Keratinocyte (primary cell): ENCODE measurements around the gene ITCH. TPM values are rescaled to one million over a fixed set of nuclear protein-coding genes. Genes with fewer than 3 reads are reported as not detected.

ENCODE experiments used
- DNase-seq: peaks from one replicate; pipeline ENCODE4 v3.0.0-alpha.2; 2011; ENCODE audit warnings: low read depth, missing footprints, low spot score
- FAIRE-seq: peaks from 2 replicates; lab custom pipeline; 2011; peaks lifted over from hg19 to GRCh38; lab: Jason Lieb, UNC
- H2AFZ ChIP-seq: 2 replicates; pipeline ENCODE4 v1.6.0; 2012; ENCODE audit warnings: low read length, control low read depth, inconsistent platforms; ENCODE audit not compliant: control insufficient read depth
- H3K27ac ChIP-seq: 2 replicates; pipeline ENCODE4 v1.5.1; 2011; ENCODE audit warnings: low read length; ENCODE audit not compliant: control insufficient read depth, insufficient read depth
- H3K27me3 ChIP-seq: 3 replicates; pipeline ENCODE4 v1.6.0; 2011; ENCODE audit warnings: low read length; ENCODE audit not compliant: control insufficient read depth, insufficient read depth; ENCODE audit errors: extremely low read depth
- H3K36me3 ChIP-seq, 2 experiments: 2 replicates in 1 of 2; 3 replicates in 1 of 2; pipeline ENCODE4 v1.5.1; 2011; ENCODE audit warnings: low read length in 2 of 2, mild to moderate bottlenecking in 1 of 2; ENCODE audit not compliant: control insufficient read depth in 2 of 2, insufficient read depth in 2 of 2; ENCODE audit errors: extremely low read depth in 1 of 2
- H3K4me1 ChIP-seq: 3 replicates; pipeline ENCODE4 v1.5.1; 2011; ENCODE audit warnings: low read length; ENCODE audit not compliant: control insufficient read depth, insufficient read depth; ENCODE audit errors: extremely low read depth
- H3K4me2 ChIP-seq: 3 replicates; pipeline ENCODE4 v1.6.0; 2011; ENCODE audit warnings: low read depth, low read length; ENCODE audit not compliant: control insufficient read depth, insufficient read depth; ENCODE audit errors: extremely low read depth
- H3K4me3 ChIP-seq, 3 experiments: fragments of 200-600 bp in 1 of 3; sonication (generic) in 1 of 3; 2 replicates in 2 of 3; 3 replicates in 1 of 3; pipeline ENCODE4 v1.5.1; 2011 to 2016; ENCODE audit warnings: low read length in 3 of 3, mild to moderate bottlenecking in 3 of 3, control low read depth in 2 of 3, inconsistent platforms in 1 of 3, low read depth in 1 of 3, mixed read lengths in 1 of 3, mixed run types in 1 of 3, moderate library complexity in 1 of 3; ENCODE audit not compliant: control insufficient read depth in 2 of 3, insufficient read depth in 2 of 3; ENCODE audit errors: extremely low read depth in 1 of 3
- H3K79me2 ChIP-seq: 2 replicates; pipeline ENCODE4 v1.6.0; 2012; ENCODE audit warnings: low read length; ENCODE audit not compliant: control insufficient read depth, insufficient read depth
- H3K9ac ChIP-seq: 3 replicates; pipeline ENCODE4 v1.6.0; 2011; ENCODE audit warnings: low read length; ENCODE audit not compliant: control insufficient read depth, insufficient read depth; ENCODE audit errors: extremely low read depth
- H3K9me1 ChIP-seq: 3 replicates; pipeline ENCODE4 v1.6.0; 2011; ENCODE audit warnings: low read length; ENCODE audit not compliant: control insufficient read depth, insufficient read depth; ENCODE audit errors: extremely low read depth
- H3K9me3 ChIP-seq: 2 replicates; pipeline ENCODE4 v1.5.1; 2012; ENCODE audit warnings: low read depth, low read length; ENCODE audit not compliant: control insufficient read depth
- H4K20me1 ChIP-seq: 3 replicates; pipeline ENCODE4 v1.6.0; 2011; ENCODE audit warnings: low read length; ENCODE audit not compliant: control insufficient read depth, insufficient read depth; ENCODE audit errors: extremely low read depth
- EZH2 ChIP-seq: IDR thresholded peaks from one replicate; pipeline ENCODE4 v1.6.1; 2012; ENCODE audit warnings: inconsistent platforms, mild to moderate bottlenecking, low read length, moderate library complexity
- dilution Hi-C: fragments of 300-500 bp; cut with MboI; formaldehyde crosslinking; loops from one replicate; pipeline ENCODE4 v1.7.0; 2020; ENCODE audit warnings: low sequenced_read_pairs; ENCODE audit not compliant: extremely low pct_ligation_motif_present
- polyA plus RNA-seq, 5 experiments: library from polyadenylated mRNA; depleted of rRNA in 3 of 5; stranded (reverse) in 3 of 5; stranded (forward) in 1 of 5; unstranded in 1 of 5; fragments of >200 nt; gene quantifications; 1 replicate in 1 of 5; 2 replicates in 3 of 5; 3 replicates in 1 of 5; pipeline versions ENCODE4 v1.2.1 to v1.2.3, GENCODE V29; 2011 to 2012; ENCODE audit warnings: missing spikeins in 2 of 5, low read depth in 1 of 5, low replicate concordance in 1 of 5
- TF ChIP-seq, protein P1 (sequence below), 3 experiments: IDR thresholded peaks in 1 of 3; conservative IDR thresholded peaks in 1 of 3; optimal IDR thresholded peaks in 1 of 3; 2 replicates in 2 of 3; 3 replicates in 1 of 3; pipeline versions ENCODE3 to v1.5.1; 2011; ENCODE audit warnings: low read length in 3 of 3, mild to moderate bottlenecking in 3 of 3, moderate library complexity in 2 of 3, control low read depth in 1 of 3, inconsistent platforms in 1 of 3; ENCODE audit not compliant: insufficient read depth in 2 of 3; ENCODE audit errors: extremely low read depth in 1 of 3

ITCH gene
- polyA plus RNA-seq, 1 donor (not counting 4 experiments of a cell fraction or from before 2014, with no cell fraction given), result 42.5 TPM

GRCh38 chr20:34452281-34452982 is 89.4 kb downstream of the ITCH start:
- Histone ChIP-seq H3K9ac (no peak overlapping the region), H3K27me3 (no peaks in the 10 kb centered on the region), H2AFZ (no peak overlapping the region), H3K4me1 (no peaks in the 10 kb centered on the region), H3K9me1 (no peaks in the 10 kb centered on the region), H3K79me2 (peaks cover 24% of the 10 kb centered on the region), H3K4me2 (no peak overlapping the region), H3K36me3 (peaks cover 15 to 33% of the 10 kb centered on the region in 2 experiments), H4K20me1 (no peaks in the 10 kb centered on the region), H3K4me3 (no peak overlapping the region), H3K9me3 (no peaks in the 10 kb centered on the region), H3K27ac (no peak overlapping the region)
- TF ChIP-seq, protein P1, sequence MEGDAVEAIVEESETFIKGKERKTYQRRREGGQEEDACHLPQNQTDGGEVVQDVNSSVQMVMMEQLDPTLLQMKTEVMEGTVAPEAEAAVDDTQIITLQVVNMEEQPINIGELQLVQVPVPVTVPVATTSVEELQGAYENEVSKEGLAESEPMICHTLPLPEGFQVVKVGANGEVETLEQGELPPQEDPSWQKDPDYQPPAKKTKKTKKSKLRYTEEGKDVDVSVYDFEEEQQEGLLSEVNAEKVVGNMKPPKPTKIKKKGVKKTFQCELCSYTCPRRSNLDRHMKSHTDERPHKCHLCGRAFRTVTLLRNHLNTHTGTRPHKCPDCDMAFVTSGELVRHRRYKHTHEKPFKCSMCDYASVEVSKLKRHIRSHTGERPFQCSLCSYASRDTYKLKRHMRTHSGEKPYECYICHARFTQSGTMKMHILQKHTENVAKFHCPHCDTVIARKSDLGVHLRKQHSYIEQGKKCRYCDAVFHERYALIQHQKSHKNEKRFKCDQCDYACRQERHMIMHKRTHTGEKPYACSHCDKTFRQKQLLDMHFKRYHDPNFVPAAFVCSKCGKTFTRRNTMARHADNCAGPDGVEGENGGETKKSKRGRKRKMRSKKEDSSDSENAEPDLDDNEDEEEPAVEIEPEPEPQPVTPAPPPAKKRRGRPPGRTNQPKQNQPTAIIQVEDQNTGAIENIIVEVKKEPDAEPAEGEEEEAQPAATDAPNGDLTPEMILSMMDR (optimal IDR thresholded peaks at IDR 0.05 in 1 of 3, IDR thresholded peaks at IDR 0.05 in 1 of 3, conservative IDR thresholded peaks at IDR 0.05 in 1 of 3; ENCODE audit: extremely low read depth in 1 of 3, insufficient read depth in 2 of 3, low read length in 3 of 3), result no peak
- TF ChIP-seq EZH2, result no peak
- DNase-seq (no peak), FAIRE-seq (no peak)
- dilution Hi-C loops, result no loop called here

GRCh38 chr20:34458631-34459030 is 95.6 kb downstream of the ITCH start:
- TF ChIP-seq, protein P1 (optimal IDR thresholded peaks at IDR 0.05 in 1 of 3, IDR thresholded peaks at IDR 0.05 in 1 of 3, conservative IDR thresholded peaks at IDR 0.05 in 1 of 3; ENCODE audit: extremely low read depth in 1 of 3, insufficient read depth in 2 of 3, low read length in 3 of 3), result no peak
- TF ChIP-seq EZH2, result no peak
- Histone ChIP-seq H3K4me3 (no peak overlapping the region), H3K79me2 (peaks cover 32% of the 10 kb centered on the region), H3K9me3 (no peaks in the 10 kb centered on the region), H3K27ac (no peak overlapping the region), H3K36me3 (peaks cover 18 to 38% of the 10 kb centered on the region in 2 experiments), H4K20me1 (no peaks in the 10 kb centered on the region), H3K4me2 (no peak overlapping the region), H3K9ac (no peak overlapping the region), H3K4me1 (no peaks in the 10 kb centered on the region), H3K27me3 (no peaks in the 10 kb centered on the region), H3K9me1 (no peaks in the 10 kb centered on the region), H2AFZ (no peak overlapping the region)
- dilution Hi-C loops, result no loop called here
- no peak for FAIRE-seq
- no peak for DNase-seq
